ENCODE results near the gene PHOSPHO2. TPM values are rescaled to one million over a fixed set of nuclear protein-coding genes. Genes with fewer than 3 reads are reported as not detected.

The PHOSPHO2 gene
- total and polyA plus RNA-seq, 9 of the 15 experiments (the other 6 are each of a cell fraction or from before 2014, with no cell fraction given) = 7.8 to 19.1 (median 11.7) TPM

GRCh38 chr2:169709331-169709730, 15.1 kb downstream of the PHOSPHO2 start (continued):
- TF ChIP-seq HLTF (IDR thresholded peaks at IDR 0.05) = no peak
- TF ChIP-seq, protein P1, sequence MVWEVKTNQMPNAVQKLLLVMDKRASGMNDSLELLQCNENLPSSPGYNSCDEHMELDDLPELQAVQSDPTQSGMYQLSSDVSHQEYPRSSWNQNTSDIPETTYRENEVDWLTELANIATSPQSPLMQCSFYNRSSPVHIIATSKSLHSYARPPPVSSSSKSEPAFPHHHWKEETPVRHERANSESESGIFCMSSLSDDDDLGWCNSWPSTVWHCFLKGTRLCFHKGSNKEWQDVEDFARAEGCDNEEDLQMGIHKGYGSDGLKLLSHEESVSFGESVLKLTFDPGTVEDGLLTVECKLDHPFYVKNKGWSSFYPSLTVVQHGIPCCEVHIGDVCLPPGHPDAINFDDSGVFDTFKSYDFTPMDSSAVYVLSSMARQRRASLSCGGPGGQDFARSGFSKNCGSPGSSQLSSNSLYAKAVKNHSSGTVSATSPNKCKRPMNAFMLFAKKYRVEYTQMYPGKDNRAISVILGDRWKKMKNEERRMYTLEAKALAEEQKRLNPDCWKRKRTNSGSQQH (CRISPR knock-in tag; IDR thresholded peaks at IDR 0.05) = no peak

DNA sequence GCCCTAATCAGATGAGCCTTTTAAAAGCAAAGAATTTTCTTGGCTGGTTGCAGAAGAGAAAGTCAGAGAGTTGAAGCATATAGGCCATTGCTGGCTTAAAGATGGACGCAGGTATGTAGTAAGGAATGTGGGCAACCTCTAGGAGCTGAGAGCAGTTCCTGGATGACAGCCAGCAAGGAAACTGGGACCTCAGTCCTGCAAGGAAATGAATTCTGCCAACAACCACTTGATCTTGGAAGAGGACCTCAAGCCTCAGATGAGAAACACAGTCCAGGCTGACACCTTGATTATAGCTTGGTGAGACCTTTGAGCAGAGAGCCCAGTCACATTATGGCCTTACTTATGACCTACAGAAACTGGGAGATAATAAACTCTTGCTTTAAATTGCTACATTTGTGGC, 15.7 kb downstream of the PHOSPHO2 start:
- peak; percentile 19 for FAIRE-seq
- Histone ChIP-seq H3K4me3 (no peak overlapping the region), H3K27me3 (ENCODE audit: control insufficient read depth in 2 of 2, insufficient read depth in 2 of 2, low read length in 2 of 2) (no peaks in the 10 kb centered on the region), H3K4me1 (replicated peaks in 1 of 2; ENCODE audit: control insufficient read depth in 2 of 2, insufficient read depth in 2 of 2, low read length in 2 of 2) (peaks cover 4 to 18% of the 10 kb centered on the region in 2 experiments; a peak in 3 of 5 replicates), H3K9ac (ENCODE audit: insufficient read depth in 1 of 2, low read depth in 2 of 2, low read length in 2 of 2) (no peak overlapping the region), H3K79me2 (ENCODE audit: control insufficient read depth, insufficient read depth, low read length) (no peaks in the 10 kb centered on the region), H3K9me1 (ENCODE audit: control insufficient read depth, insufficient read depth, low read length) (no peaks in the 10 kb centered on the region), H3K9me3 (replicated peaks; ENCODE audit: control insufficient read depth, insufficient read depth, low read depth, low read length) (no peaks in the 10 kb centered on the region), H3K36me3 (ENCODE audit: control insufficient read depth, insufficient read depth, low read length) (peaks cover 8% of the 10 kb centered on the region; the same call in 2 of the 3 replicates), H3K4me2 (ENCODE audit: insufficient read depth, low read length) (no peak overlapping the region), H2AFZ (ENCODE audit: low read depth, low read length) (no peak overlapping the region), H3K27ac (ENCODE audit: extremely low read depth, low read depth, low read length) (no peak overlapping the region), H4K20me1 (replicated peaks; ENCODE audit: control insufficient read depth, insufficient read depth, low read length) (no peaks in the 10 kb centered on the region)
- ChIA-PET CTCF (ENCODE audit: low intra/inter-chr PET ratio) (no interaction called here), POLR2A (interaction anchor here (0.9 to 1.7 kb wide), 2 partner anchors 8 to 14 kb away, joined by 3 to 6 read pairs; no protein-coding TSS in a partner anchor)
- in situ Hi-C loops (cut with MboI) (no loop called here), intact Hi-C loops (cut with micrococcal nuclease) (no loop called here)
- WGBS (ENCODE audit: insufficient coverage, low coverage, missing lambda C conversion rate) = 76% methylated on average over 1 of the region's 1 CpG
- no peak for DNase-seq (ENCODE audit: extremely low read depth in 1 of 4, low spot score in 3 of 4)
- no peak for ATAC-seq
- BruUV-seq (replicated peaks) = no TSS peak
- no peak for TF ChIP-seq BRD9 (IDR thresholded peaks at IDR 0.05; ENCODE audit: low read depth, partially characterized antibody)
- TF ChIP-seq, protein P2, sequence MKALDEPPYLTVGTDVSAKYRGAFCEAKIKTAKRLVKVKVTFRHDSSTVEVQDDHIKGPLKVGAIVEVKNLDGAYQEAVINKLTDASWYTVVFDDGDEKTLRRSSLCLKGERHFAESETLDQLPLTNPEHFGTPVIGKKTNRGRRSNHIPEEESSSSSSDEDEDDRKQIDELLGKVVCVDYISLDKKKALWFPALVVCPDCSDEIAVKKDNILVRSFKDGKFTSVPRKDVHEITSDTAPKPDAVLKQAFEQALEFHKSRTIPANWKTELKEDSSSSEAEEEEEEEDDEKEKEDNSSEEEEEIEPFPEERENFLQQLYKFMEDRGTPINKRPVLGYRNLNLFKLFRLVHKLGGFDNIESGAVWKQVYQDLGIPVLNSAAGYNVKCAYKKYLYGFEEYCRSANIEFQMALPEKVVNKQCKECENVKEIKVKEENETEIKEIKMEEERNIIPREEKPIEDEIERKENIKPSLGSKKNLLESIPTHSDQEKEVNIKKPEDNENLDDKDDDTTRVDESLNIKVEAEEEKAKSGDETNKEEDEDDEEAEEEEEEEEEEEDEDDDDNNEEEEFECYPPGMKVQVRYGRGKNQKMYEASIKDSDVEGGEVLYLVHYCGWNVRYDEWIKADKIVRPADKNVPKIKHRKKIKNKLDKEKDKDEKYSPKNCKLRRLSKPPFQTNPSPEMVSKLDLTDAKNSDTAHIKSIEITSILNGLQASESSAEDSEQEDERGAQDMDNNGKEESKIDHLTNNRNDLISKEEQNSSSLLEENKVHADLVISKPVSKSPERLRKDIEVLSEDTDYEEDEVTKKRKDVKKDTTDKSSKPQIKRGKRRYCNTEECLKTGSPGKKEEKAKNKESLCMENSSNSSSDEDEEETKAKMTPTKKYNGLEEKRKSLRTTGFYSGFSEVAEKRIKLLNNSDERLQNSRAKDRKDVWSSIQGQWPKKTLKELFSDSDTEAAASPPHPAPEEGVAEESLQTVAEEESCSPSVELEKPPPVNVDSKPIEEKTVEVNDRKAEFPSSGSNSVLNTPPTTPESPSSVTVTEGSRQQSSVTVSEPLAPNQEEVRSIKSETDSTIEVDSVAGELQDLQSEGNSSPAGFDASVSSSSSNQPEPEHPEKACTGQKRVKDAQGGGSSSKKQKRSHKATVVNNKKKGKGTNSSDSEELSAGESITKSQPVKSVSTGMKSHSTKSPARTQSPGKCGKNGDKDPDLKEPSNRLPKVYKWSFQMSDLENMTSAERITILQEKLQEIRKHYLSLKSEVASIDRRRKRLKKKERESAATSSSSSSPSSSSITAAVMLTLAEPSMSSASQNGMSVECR (CRISPR knock-in tag; IDR thresholded peaks at IDR 0.05) = no peak
- no peak for TF ChIP-seq FOXA3 (CRISPR knock-in tag; conservative IDR thresholded peaks at IDR 0.05 in 1 of 2, IDR thresholded peaks at IDR 0.05 in 1 of 2)
- TF ChIP-seq ZNF347 (CRISPR knock-in tag; IDR thresholded peaks at IDR 0.05; ENCODE audit: low read depth) = no peak
- TF ChIP-seq, protein P3, sequence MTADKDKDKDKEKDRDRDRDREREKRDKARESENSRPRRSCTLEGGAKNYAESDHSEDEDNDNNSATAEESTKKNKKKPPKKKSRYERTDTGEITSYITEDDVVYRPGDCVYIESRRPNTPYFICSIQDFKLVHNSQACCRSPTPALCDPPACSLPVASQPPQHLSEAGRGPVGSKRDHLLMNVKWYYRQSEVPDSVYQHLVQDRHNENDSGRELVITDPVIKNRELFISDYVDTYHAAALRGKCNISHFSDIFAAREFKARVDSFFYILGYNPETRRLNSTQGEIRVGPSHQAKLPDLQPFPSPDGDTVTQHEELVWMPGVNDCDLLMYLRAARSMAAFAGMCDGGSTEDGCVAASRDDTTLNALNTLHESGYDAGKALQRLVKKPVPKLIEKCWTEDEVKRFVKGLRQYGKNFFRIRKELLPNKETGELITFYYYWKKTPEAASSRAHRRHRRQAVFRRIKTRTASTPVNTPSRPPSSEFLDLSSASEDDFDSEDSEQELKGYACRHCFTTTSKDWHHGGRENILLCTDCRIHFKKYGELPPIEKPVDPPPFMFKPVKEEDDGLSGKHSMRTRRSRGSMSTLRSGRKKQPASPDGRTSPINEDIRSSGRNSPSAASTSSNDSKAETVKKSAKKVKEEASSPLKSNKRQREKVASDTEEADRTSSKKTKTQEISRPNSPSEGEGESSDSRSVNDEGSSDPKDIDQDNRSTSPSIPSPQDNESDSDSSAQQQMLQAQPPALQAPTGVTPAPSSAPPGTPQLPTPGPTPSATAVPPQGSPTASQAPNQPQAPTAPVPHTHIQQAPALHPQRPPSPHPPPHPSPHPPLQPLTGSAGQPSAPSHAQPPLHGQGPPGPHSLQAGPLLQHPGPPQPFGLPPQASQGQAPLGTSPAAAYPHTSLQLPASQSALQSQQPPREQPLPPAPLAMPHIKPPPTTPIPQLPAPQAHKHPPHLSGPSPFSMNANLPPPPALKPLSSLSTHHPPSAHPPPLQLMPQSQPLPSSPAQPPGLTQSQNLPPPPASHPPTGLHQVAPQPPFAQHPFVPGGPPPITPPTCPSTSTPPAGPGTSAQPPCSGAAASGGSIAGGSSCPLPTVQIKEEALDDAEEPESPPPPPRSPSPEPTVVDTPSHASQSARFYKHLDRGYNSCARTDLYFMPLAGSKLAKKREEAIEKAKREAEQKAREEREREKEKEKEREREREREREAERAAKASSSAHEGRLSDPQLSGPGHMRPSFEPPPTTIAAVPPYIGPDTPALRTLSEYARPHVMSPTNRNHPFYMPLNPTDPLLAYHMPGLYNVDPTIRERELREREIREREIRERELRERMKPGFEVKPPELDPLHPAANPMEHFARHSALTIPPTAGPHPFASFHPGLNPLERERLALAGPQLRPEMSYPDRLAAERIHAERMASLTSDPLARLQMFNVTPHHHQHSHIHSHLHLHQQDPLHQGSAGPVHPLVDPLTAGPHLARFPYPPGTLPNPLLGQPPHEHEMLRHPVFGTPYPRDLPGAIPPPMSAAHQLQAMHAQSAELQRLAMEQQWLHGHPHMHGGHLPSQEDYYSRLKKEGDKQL (CRISPR knock-in tag; IDR thresholded peaks at IDR 0.05; ENCODE audit: borderline replicate concordance) = no peak
- TF ChIP-seq TAF1 (IDR thresholded peaks at IDR 0.05; ENCODE audit: control insufficient read depth, extremely low read depth, insufficient read depth, low read length, severe bottlenecking) = no peak
- TF ChIP-seq XRCC4 (IDR thresholded peaks at IDR 0.05; ENCODE audit: extremely low read depth, insufficient read depth, insufficient read length) = no peak
